HG02678 (cell line): ENCODE results near the gene NID1.
A peak's percentile ranks its signal among the peaks of the same experiment; 100 is the strongest.

Experiments used
- ATAC-seq: cut with Tn5 transposase; IDR thresholded peaks from one replicate; pipeline ENCODE4 v1.9.1; 2021; ENCODE audit warnings: mild to moderate bottlenecking, moderate library complexity; ENCODE audit not compliant: unreplicated experiment

NID1 gene

DNA sequence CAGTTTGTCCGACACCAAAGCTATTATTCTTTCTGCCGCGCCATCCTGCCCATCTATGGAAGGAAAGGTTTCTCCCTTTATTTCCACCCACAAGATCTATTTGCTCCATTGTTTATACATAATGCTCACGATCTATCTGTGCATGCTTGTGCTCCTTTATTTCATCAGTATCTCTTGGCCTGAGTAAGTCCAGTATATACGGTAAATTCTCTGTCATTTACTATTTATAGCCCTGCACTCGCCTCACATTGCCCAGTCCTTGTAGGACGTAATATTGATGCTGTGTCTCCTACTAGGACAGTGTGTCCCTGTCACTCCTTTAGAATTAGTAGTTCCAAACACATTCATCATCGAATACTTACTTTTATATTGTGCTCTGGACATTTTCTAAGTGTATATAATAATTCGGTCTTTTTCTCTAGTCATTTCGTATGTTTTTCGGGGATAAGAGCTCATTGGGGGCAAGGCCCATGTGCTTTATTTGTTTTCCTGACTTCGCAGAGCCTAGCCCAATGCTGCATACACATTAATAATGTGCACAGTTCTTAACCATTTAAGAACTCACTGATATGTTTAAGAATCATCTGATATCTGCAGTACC, 3.1 kb upstream of the NID1 start:
- no peak for ATAC-seq

DNA sequence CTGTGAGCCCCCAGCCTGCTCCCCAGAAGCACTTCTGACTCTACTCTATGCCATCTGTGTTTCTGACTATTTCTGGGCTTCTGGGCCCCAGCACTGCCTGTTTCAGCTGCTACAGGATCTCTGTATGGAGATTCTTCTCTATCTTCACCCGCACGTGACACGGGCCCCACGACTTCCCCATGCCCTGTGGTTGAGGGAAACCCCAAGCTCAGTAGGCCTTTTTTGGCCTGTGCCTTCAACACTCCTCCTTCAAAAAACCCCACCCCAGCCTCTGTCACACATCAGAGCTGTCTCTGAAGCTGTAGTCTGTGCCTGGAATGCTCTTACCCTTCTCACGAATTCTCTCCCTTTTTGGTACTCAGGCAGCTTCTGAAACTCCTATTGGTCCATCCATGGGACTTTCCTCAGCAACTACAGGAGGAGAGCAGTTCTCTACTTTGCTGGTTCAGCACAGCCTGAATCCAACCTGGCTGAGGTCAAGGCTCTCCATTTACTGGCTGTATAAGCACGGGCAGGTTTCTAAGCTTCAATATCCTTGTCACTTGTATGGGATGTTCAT, 2.0 kb upstream of the NID1 start:
- ATAC-seq: peak; percentile 83

DNA sequence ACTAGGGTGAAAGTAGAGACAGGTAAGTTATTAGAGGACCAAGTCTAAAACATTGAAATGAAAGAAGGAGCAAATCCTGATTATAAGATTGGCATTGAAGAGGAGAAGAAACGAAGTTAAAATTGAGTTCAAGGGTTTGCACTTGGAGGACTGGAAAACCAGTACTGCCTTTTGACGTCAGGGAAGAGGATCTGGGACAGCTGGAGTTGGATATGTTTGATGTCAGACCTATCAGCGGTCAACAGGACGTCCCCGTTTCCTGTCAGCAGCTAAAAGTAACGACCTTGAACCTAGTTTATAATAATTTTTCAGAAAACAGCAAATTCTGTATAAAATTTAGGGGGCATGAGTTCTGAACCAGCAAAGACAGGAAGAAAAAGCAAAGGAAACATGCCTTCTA, 1.2 kb upstream of the NID1 start:
- no peak for ATAC-seq

DNA sequence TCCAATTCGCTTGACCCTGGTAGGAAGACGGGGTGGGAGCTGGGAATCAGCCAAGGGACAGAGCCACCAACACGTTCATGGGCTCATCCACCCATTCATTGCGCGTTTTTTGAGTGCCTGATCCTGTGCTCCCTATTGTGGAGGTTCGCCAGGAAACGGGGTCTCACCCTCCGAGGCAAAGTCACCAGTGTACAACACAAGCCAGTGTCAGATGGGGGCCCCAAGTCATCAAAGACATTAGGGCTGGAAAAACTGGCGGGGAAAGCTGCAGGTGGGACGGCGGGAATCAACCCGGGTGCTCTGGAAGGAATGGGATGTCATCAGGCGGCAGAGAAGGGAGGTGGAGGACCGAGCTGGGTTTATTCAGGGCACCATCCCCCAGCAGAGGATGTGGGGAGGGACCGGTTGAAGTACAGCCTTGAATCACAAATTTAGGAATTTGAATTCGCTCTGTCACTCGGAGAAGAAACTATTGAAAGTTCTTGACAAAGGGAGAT, 667 bp upstream of the NID1 start:
- no peak for ATAC-seq

DNA sequence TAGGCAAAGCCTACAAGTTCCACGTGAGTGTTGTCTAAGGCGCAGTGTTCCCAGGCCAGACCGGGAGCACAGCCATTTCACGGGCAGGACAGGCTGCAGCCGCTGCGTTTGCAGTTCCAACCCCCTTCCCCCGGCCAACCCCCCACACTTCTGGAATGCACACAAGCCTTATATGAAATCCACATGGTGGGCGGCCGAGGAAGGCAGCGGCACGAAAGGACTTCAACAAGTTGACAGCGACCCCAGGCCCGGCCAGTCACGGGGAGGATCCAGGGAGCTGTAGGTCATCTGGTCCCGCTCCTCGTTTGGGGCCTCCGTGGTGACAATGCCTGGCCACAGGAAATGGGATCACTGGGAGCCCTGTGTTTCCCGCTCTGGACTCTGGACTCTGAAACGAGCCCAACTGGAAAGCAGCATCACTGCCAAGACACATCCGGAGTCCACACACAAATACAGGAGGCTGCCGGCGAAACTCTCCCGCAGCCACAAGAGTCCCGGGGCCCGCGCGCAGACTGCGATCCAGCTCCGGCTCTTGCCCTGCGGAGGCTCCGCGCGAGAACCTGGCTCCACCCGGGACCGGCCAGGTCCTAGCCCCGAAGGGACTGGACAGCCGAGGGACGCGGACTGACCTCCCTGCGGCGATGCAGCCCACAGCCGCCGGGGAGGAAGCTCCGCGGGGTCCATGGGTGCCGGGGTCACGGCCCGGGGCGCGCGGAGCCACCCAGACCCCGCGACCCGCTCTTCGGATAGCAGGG, 794 bp downstream of the NID1 start:
- ATAC-seq: peak; percentile 26

DNA sequence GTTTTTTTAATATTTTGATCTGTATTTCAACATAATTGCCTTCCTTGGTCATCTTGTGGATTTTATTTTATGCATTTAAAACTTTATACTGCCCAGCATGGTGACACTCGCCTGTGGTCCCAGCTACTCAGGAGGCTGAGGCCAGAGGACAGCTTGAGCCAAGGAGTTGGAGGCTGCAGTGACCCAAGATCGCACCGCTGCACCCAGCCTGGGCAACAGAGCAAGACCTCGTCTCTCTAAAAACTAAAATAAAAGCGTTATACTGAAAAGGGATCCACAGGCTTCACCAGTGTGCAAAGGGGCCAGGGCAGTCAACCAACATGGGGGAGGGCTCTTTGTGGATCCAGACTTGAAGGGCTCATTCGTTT, 1.4 kb downstream of the NID1 start:
- no peak for ATAC-seq

DNA sequence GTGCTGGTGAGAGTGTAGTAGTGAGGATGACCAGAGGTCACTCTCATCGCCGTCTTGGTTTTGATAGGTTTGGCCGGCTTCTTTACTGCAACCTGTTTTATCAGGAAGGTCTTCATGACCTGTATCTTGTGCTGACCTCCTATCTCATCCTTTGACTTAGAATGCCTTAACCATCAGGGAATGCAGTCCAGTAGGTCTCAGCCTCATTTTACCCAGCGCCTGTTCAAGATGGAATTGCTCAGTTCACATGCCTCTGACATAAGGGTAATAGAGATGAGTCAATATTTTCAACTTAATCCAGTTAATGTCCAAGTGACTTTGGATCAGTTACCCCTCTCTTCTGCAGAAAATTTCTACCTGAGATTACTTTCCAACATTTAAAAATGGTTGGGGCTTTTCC, 4.6 kb downstream of the NID1 start:
- no peak for ATAC-seq

DNA sequence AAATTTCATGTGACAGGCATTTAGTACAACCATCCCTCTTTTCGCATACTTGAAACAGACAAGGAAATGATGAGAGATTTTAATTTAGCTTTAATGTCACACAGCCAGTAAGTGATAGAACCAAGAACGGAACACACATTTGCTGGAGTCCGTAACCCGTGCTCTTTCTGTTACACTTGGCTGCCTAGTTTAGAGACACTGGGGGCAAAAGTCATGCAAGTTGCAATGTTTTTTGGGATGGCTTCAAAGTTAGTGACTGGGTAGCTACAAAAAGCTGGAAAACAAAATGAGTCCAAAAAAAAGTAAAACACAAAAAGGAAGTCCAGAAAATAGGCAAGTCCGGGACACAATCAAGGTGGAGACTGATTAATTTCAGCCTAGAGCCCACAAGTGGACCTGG, 5.9 kb downstream of the NID1 start:
- ATAC-seq: no peak

DNA sequence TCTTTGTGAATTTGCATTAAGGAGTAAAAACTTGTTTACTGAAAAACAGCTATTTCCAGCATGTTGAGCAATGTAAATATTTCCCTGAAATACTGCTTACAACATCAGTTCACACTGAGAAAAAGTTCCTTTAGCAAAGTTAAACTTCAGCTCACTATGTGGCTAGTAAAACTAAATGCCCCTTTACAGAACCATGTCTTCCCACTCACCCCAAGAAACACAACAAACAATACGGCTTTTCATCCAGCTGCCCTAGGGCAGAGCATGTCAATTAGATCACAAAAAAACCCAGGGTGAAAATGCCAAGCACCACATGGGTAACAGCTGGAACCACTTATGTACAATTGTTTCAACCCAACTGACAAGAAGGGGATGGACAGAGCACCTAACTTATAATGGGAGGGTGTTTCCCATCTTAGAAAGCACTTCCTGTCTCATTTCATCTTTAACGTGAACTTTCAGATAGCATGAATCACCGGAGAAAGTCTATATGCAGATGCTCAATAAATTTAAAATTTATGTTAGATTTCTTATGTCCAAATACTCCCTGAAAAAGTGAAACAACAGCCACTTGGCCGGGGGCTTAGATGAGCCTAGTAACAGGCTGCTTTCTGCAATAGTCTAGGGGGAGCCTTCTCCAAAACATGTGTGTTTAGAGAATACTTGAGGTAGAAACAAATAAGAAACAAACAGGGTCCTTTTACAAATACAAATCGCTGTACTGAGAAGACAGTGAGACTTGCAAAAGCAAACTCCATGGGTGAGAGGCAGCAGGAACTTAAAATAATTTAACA, 6.6 kb downstream of the NID1 start:
- ATAC-seq: peak; percentile 88

DNA sequence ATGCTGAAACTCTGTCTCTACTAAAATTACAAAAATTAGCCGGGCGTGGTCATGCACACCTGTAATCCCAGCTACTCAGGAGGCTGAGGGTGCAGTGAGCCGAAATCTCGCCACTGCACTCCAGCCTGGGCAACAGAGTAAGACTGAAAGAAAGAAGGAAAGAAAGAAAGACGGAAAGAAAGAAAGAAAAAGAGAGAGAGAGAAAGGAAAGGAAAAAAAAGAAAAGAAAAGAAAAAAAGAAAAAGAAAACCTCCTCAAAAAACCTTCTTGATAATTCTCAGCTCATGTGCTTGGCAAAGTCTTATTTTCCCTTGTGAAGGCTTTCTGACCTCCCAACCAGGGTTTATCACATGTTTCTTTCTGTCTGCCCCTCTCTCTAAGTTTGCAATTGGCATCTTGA, 7.3 kb downstream of the NID1 start:
- no peak for ATAC-seq

DNA sequence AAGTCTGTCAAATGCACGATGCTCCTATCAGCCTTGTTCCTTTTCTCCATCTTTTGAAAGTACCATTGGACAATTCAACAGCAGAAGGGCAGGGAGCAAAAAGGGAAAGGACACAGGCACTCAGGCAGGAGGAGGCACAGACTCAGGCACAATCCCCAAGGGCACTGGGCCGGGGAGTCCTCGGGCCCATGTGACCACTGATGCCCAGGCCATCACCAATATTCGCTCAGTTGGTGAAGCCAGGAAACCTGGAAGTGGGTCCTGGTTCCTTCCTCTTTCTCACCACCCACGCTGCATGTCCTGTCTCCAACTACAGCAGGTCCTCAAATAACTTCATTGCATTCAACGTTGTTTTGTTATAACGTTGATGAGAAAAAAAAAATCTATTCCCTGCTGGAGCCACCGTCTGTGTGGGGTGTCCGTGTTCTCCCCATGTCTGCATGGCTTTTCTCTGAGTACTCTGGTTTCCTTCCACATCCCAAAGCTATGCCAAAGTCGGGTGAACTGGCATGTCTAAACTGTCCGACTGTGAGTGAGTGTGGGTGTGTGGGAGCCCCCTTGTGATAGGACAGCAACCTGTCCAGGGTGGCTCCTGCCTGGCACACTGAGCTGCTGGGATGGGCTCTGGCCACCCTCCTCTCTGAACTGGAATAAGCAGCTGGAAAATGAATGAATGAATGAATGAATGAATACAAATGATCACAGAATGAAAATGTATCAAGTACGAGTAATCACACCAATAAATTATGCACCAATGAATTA, 12.5 kb downstream of the NID1 start:
- no peak for ATAC-seq

DNA sequence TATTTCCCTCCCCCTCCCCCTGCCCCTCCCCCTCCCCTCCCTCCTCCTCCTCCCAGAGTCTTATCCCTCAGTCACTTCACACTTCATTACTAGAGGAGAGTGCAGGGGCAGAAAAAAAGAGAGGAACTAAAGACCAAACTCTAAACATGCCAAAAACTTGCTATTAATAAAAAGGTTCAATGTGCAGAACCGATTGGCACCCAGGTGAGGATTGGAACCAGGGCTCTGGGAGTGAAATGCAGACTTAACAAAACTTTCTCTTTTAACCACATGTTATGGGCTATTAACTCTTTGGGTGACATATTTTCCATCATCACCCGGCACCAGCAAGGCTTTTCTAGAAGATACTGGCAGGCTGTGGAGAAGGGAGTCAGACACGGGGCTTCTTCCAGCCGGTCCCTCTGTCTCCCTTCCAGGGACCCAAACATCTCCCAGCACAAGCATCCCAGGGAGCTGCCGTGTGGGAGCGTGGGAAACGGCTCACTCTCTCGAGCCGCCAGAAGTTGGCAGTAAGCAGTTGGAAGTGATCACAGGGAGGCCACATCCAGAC, 13.6 kb downstream of the NID1 start:
- no peak for ATAC-seq

DNA sequence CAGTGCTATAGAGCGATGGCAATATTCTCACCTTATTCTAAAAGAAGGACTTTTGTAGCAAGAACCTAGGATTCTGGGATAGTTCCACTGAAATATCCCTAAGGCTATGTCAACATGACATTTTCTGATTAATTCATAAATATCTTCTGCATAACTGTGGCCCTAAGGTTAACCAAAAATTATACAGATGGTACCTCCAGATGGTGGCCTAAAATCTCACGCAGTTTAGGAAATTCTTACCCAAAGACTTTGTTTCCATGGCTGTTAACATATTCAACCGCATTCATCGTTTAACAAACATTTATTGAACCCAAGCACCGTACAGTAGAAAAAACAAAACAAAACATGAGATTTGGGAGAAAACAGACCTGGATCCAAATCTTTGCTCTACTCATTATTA, 19.1 kb downstream of the NID1 start:
- ATAC-seq: no peak

DNA sequence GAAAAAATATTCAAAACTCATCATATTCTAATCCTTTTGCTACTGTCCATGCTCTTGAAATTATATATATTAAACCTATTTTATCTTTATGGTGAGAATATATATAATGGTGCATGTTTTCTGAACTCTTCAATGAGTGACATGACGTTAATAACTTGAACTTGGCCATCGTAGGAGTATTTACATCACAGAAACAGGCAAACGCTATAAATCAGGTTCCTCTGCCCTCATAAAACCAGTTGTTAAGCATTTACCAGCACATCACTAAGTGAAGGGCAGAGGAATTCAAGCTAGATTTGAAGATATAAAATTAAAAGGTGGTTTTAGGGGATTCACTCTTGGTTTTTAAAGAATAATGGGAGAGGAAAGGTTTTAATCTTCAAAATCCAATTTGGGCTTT, 20.5 kb downstream of the NID1 start:
- ATAC-seq: no peak

DNA sequence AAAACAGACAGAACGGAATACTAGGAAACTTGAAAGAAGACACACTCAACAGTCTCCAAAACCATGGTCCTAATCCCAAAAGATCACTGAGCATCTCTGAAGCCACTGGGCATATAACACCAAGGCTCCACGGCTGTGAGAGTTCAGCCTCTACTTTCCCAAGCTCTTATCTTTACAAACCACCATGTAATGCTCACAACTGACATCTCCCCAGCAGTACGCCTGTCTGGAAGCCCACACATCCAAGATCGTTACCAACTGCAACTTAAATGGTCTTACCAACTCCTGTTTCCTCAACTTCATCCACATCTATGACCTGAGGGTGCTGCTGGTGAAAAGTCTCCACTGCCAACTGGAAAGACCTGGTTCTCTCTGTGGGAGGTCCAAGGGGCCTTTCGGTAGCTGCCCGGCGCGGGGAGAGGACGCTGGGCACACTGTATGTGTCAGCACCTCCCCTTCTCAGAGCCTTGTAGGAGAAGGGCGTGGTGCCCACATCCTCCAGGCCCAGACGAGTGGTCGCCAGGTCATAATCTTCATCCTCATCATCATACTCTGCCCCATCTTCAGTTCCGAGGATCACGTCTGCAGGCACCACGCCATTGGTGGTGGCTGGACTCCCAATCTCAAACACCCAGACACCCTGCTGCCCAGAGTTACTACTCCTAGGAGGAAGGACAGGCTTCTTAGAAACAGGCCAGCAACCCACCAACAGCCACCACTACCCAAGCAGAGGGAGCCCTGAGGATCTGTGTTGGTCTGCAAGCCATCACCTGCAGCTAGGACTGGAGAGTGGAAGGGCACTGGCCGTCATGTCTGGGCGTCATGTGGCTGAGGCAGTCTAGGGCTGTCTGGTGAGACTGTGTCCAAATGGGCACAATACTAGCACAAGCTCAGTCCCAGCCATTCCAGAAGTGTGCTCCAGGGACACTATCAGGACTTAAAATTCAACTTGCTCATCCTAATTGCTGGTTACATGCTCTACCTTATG, 23.0 kb downstream of the NID1 start:
- ATAC-seq: no peak

DNA sequence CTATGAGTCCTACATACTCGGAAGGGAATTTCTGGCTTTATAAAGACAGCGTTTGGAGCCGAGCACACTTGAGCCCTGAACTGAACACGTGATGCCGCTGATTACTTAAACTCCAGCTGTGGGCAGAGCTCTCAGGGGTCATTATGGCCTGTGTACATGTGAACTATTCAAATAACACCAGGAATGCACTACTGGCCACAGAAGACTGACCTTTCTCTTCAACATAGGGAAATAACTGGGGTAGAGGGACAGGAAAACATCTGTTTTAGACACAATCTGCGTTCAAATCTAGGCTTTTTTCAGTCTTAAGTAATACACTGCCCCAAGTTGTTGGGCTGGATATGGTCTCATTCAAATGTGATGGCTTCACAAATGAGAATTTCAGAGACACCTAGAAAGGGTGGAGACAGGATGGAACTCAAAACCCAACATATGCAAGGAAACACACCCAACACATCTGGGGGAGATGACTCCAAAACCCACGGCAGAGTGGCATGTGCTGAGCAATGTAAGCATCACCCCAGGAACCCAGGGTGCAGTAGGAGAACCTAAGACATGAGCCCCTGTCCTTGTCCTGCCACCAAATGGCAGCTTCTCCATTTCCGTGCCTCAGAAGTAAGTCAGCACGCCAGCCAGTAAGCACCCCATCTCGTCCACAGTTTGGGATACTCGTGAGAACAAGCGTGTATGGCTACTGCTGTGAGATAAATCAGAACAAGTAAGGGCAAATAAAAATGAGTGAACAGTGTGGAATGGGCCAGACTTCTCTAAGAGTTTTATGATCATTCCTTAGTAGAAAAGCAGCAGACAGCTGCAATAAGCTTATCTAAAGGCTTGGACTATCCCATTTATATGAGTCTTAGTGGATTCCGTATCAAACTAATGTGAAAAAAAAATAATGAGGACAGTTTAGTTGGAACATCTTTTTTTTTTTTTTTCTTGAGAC, 24.9 kb downstream of the NID1 start:
- ATAC-seq: no peak

DNA sequence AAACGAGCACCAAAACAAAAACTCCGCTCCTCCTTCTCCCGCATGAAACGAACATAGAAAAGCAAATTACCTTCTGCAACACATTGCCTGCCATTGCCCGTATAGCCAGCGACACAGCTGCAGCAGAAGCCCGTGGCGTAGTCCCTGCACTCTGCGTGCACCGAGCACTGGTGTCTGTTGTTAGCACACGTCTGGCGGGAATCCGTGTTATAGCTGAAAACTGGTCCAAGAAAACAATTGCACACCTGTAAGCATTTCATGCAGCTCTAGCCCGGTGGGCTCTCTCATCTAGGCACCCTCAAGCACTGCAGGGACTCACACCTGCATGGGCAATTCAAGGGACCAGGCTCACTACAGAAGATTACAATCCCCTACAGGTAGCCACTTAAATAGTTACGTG, 26.9 kb downstream of the NID1 start:
- no peak for ATAC-seq

DNA sequence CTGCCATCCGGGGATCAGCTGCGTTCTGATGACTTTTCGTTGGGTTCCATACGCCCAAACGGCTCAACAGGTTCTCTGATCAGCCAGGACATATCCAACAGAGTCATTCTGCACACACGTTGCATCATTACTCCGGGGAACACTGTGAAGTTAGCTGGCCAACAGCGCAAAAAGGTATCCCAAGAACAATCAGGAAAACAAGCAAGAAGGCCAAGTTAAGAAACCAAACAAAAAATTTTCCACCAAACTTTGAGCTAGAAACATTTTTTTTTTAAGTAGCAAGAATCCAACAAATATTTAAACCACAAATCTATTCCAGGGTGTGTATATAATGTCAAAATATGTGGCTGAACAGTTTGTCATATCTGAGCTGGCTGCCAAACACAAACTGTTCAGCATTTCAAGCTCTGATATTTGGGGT, 29.2 kb downstream of the NID1 start:
- ATAC-seq: no peak
